ENCODE measurements around the gene ARHGAP19. TPM values are rescaled to one million over a fixed set of nuclear protein-coding genes. Genes with fewer than 3 reads are reported as not detected.

ARHGAP19 gene
- total and polyA plus RNA-seq, 2 donors (not counting 3 experiments of a cell fraction or from before 2014, with no cell fraction given): 6.8 to 20.0 TPM

DNA sequence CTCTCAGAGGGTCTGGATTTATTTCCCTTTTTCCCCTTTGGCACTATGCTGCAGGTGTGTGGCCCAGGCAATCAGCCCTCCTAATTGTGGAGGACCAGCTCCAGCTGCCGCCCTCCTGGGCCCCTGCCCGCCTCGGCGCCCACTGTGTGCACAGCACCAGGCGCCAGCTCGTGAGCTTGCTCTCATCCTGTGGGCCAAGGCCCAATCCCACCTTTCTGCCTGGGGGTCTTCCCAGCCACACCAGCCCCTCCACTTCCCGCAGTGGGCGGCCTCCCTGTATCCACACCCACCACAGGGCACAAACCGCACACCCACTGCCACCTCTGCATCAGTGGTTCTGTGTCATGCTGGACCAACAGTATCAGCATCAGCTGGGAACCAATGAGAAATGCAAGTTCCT, 81.2 kb downstream of the ARHGAP19 start:
- ChIA-PET POLR2A (no interaction called here), CTCF (interaction anchor here (0.7 to 13.0 kb wide), 37 partner anchors 10 to 837 kb away, joined by 3 to 397 read pairs (median 5); no protein-coding TSS in a partner anchor)
- Histone ChIP-seq H3K27ac (ENCODE audit: insufficient read depth, low read depth, low read length) (no peak overlapping the region), H3K4me3 (replicated peaks in 1 of 3; ENCODE audit: insufficient read depth in 1 of 3, low read depth in 1 of 3, low read length in 3 of 3) (no peak overlapping the region), H3K79me2 (ENCODE audit: control insufficient read depth, insufficient read depth, low read length) (no peaks in the 10 kb centered on the region), H2AFZ (ENCODE audit: low read depth, low read length) (no peak overlapping the region), H3K9me1 (replicated peaks; ENCODE audit: control insufficient read depth, extremely low read depth, insufficient read depth, low read length) (no peaks in the 10 kb centered on the region), H3K4me1 (ENCODE audit: control insufficient read depth, extremely low read depth, insufficient read depth, low read length) (no peaks in the 10 kb centered on the region), H3K9me3 (replicated peaks; ENCODE audit: control insufficient read depth, insufficient read depth, low read length) (no peaks in the 10 kb centered on the region), H3K9ac (replicated peaks; ENCODE audit: extremely low read depth, insufficient read depth, low read length) (no peak overlapping the region), H3K4me2 (ENCODE audit: insufficient read depth, low read length) (no peak overlapping the region), H4K20me1 (replicated peaks; ENCODE audit: control insufficient read depth, extremely low read depth, insufficient read depth, low read length) (no peaks in the 10 kb centered on the region), H3K27me3 (ENCODE audit: control insufficient read depth in 2 of 2, insufficient read depth in 2 of 2, low read length in 2 of 2) (no peaks in the 10 kb centered on the region), H3K36me3 (ENCODE audit: control insufficient read depth in 2 of 2, extremely low read depth in 1 of 2, insufficient read depth in 2 of 2, low read length in 2 of 2) (no peaks in the 10 kb centered on the region)
- no TSS peak for BruUV-seq (replicated peaks)
- DNase-seq (ENCODE audit: low read depth, low spot score) (no peak), FAIRE-seq (no peak)
- dilution Hi-C loops (cut with MboI; ENCODE audit: extremely low pct_ligation_motif_present, low sequenced_read_pairs) (no loop called here), intact Hi-C loops (cut with micrococcal nuclease) (loop anchor here (2.0 to 10.0 kb wide), 2 partner anchors 72 to 376 kb away; partner anchors contain the start of gene LCOR)
- TF ChIP-seq MYC (IDR thresholded peaks at IDR 0.05; ENCODE audit: low read depth, low read length) (no peak), JUN (IDR thresholded peaks at IDR 0.05; ENCODE audit: borderline replicate concordance, insufficient read depth, insufficient read length, low read depth) (no peak), POLR2A (IDR thresholded peaks at IDR 0.05; ENCODE audit: low read depth, low read length) (no peak), EZH2 (IDR thresholded peaks at IDR 0.05; ENCODE audit: borderline replicate concordance, low read depth, low read length, severe bottlenecking) (no peak), POLR2AphosphoS5 (IDR thresholded peaks at IDR 0.05; ENCODE audit: insufficient read depth, low read depth, low read length) (no peak), CTCF (IDR thresholded peaks at IDR 0.05; ENCODE audit: extremely low read depth in 1 of 2, insufficient read depth in 1 of 2, low read depth in 1 of 2, low read length in 2 of 2) (no peak), GATA2 (IDR thresholded peaks at IDR 0.05; ENCODE audit: insufficient read depth, insufficient read length, low read depth, low read length) (no peak), FOS (IDR thresholded peaks at IDR 0.05; ENCODE audit: borderline replicate concordance, insufficient read depth, low read length) (no peak)
- TF ChIP-seq, protein P1, sequence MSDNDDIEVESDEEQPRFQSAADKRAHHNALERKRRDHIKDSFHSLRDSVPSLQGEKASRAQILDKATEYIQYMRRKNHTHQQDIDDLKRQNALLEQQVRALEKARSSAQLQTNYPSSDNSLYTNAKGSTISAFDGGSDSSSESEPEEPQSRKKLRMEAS (IDR thresholded peaks at IDR 0.05; ENCODE audit: insufficient read depth, insufficient read length): no peak

Data from endothelial cell of umbilical vein (primary cell).